Mammary epithelial cell (primary cell): ENCODE results near the gene PGA3.

ENCODE experiments used
- CTCF ChIP-seq, 2 donors: IDR thresholded peaks in 1 of 2; conservative IDR thresholded peaks in 1 of 2; 2 replicates each; pipeline ENCODE4 v1.5.1; 2011 to 2012; ENCODE audit warnings: inconsistent platforms in 2 of 2, low read length in 2 of 2, mild to moderate bottlenecking in 2 of 2, control low read depth in 1 of 2, low read depth in 1 of 2; ENCODE audit not compliant: insufficient read depth in 1 of 2; ENCODE audit errors: extremely low read depth in 1 of 2
- EZH2 ChIP-seq: IDR thresholded peaks from 2 replicates; pipeline ENCODE4 v1.6.1; 2012; ENCODE audit warnings: low read length, inconsistent platforms, borderline replicate concordance

- no peak for TF ChIP-seq CTCF (conservative IDR thresholded peaks at IDR 0.05 in 1 of 2, IDR thresholded peaks at IDR 0.05 in 1 of 2; ENCODE audit: extremely low read depth in 1 of 2, insufficient read depth in 1 of 2, low read depth in 1 of 2, low read length in 2 of 2)
- no peak for TF ChIP-seq EZH2
Observed at GRCh38 chr11:61198948-61199523, 4.3 kb upstream of the PGA3 start.
